Stimulated activated effector memory CD8-positive, alpha-beta T cell treated with anti-CD3 and anti-CD28 coated beads, Interleukin-12 subunit alpha, Interleukin-12 subunit beta, amount 100 ng/mL, for 72 hours (primary cell): ENCODE results near the gene ZNF609.
"Not testable (repeated sequence)": the region's sequence is repeated elsewhere in the genome, so short reads cannot be mapped to it uniquely, and the experiment has no call there.

ENCODE experiments used
- ATAC-seq: fragments of 150-1000 bp; cut with Tn5 transposase; 2 replicates; pipeline ENCODE4 v1.10.0; 2021
- DNase-seq, 2 donors: peaks; one replicate each; pipeline ENCODE4 v3.0.0; 2021 to 2022; ENCODE audit warnings: low spot score in 2 of 2
- H3K27ac Mint-ChIP-seq: one replicate; pipeline ENCODE4 v1.8.0; 2022; ENCODE audit warnings: mild to moderate bottlenecking, mixed read lengths
- H3K36me3 Mint-ChIP-seq: one replicate; pipeline ENCODE4 v1.8.0; 2022; ENCODE audit warnings: mild to moderate bottlenecking, mixed read lengths
- H3K4me1 Mint-ChIP-seq: one replicate; pipeline ENCODE4 v1.8.0; 2022; ENCODE audit warnings: mixed read lengths
- H3K4me3 Mint-ChIP-seq: one replicate; pipeline ENCODE4 v1.8.0; 2022; ENCODE audit warnings: mild to moderate bottlenecking, mixed read lengths
- H3K9me3 Mint-ChIP-seq: one replicate; pipeline ENCODE4 v1.8.0; 2022; ENCODE audit warnings: mixed read lengths

ZNF609 gene

GRCh38 chr15:64640146-64640871, 179.9 kb downstream of the ZNF609 start:
- no peak overlapping the region for H3K4me3 Mint-ChIP-seq
- peaks cover 6% of the 10 kb centered on the region for H3K9me3 Mint-ChIP-seq
- peaks cover 10% of the 10 kb centered on the region for H3K36me3 Mint-ChIP-seq
- DNase-seq = no peak
- no peak for ATAC-seq
- no peak overlapping the region for H3K27ac Mint-ChIP-seq
- H3K4me1 Mint-ChIP-seq = peaks cover 50% of the 10 kb centered on the region

- Mint-ChIP-seq H3K4me3 (no peak overlapping the region), H3K36me3 (no peaks in the 10 kb centered on the region), H3K4me1 (peaks cover 27% of the 10 kb centered on the region), H3K27ac (no peak overlapping the region), H3K9me3 (no peaks in the 10 kb centered on the region)
- no peak for ATAC-seq
- DNase-seq = no peak
Observed at GRCh38 chr15:64642875-64643274, 182.5 kb downstream of the ZNF609 start.

- H3K4me3 Mint-ChIP-seq = no peak overlapping the region
- H3K4me1 Mint-ChIP-seq = peaks cover 27% of the 10 kb centered on the region
- no peaks in the 10 kb centered on the region for H3K36me3 Mint-ChIP-seq
- no peaks in the 10 kb centered on the region for H3K9me3 Mint-ChIP-seq
- ATAC-seq = no peak
- DNase-seq = no peak
- no peak overlapping the region for H3K27ac Mint-ChIP-seq
Observed at GRCh38 chr15:64643685-64644084, 183.3 kb downstream of the ZNF609 start.

GRCh38 chr15:64644811-64645210, 184.4 kb downstream of the ZNF609 start:
- peaks cover 26% of the 10 kb centered on the region for H3K4me1 Mint-ChIP-seq
- peak overlapping the region; percentile 13 for H3K27ac Mint-ChIP-seq
- not testable (repeated sequence) for H3K4me3 Mint-ChIP-seq, H3K9me3 Mint-ChIP-seq, H3K36me3 Mint-ChIP-seq, DNase-seq, ATAC-seq

GRCh38 chr15:64645995-64646394, 185.6 kb downstream of the ZNF609 start:
- Mint-ChIP-seq H3K27ac (no peak overlapping the region), H3K4me3 (no peak overlapping the region), H3K4me1 (peaks cover 14% of the 10 kb centered on the region), H3K9me3 (no peaks in the 10 kb centered on the region), H3K36me3 (no peaks in the 10 kb centered on the region)
- ATAC-seq (no peak), DNase-seq (no peak)

DNA sequence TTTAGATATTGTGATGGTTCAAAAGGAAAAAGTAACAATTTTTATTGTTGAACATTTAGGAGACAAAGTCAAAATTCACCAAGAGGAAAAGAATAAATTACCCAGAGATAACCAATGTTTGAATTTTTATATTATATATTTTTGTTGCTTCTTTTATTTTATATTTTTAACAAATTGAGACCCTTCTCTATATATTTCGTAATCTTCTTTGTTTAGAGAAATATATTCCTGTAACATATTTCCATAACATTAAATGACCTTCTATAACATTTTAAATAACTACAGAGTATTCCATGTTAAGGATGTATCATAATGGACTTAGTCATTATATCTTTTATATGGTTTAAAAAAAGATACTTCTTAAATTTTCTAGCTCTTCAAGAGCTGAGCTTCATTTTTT, 187.0 kb downstream of the ZNF609 start:
- Mint-ChIP-seq H3K9me3 (no peaks in the 10 kb centered on the region), H3K4me3 (no peak overlapping the region), H3K27ac (no peak overlapping the region), H3K4me1 (peaks cover 20% of the 10 kb centered on the region), H3K36me3 (no peaks in the 10 kb centered on the region)
- DNase-seq (no peak), ATAC-seq (no peak)

- Mint-ChIP-seq H3K27ac (no peak overlapping the region), H3K36me3 (no peaks in the 10 kb centered on the region), H3K4me1 (peaks cover 14% of the 10 kb centered on the region), H3K4me3 (no peak overlapping the region), H3K9me3 (no peaks in the 10 kb centered on the region)
- no peak for ATAC-seq
- DNase-seq = no peak
Observed at GRCh38 chr15:64650552-64650951, 190.2 kb downstream of the ZNF609 start.

DNA sequence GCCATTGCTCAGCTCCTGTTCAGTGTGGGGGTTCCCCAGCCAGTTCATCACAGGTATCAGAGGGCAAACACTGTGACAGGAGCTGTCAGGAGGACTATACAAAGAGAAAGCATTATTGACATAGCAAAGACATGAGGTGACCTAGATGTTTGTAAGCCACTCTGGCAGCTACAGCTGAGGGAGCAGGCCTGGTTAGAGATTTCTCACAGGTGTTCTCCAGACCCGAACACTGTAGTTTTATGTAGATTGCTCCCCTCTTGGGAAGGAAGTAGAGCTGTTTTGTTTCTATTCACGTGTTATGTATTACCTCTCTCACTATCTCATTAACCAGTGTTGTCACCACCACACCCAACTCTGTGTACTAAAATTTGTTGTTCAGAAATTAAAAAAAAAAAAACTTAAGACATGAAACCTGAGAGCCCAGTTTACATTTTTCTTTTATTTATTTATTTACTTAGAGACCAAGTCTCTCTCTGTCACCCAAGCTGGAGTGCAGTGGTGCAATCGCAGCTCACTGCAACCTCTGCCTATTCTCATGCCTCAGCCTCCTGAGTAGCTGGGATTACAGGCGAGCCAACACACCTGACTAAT, 191.3 kb downstream of the ZNF609 start:
- Mint-ChIP-seq H3K36me3 (no peaks in the 10 kb centered on the region), H3K4me3 (peak overlapping the region; percentile 10), H3K4me1 (peaks cover 14% of the 10 kb centered on the region), H3K9me3 (no peaks in the 10 kb centered on the region), H3K27ac (peak overlapping the region; percentile 77)
- DNase-seq (peak in 1 of 2 donors; percentile 51), ATAC-seq (peak; percentile 98)

DNA sequence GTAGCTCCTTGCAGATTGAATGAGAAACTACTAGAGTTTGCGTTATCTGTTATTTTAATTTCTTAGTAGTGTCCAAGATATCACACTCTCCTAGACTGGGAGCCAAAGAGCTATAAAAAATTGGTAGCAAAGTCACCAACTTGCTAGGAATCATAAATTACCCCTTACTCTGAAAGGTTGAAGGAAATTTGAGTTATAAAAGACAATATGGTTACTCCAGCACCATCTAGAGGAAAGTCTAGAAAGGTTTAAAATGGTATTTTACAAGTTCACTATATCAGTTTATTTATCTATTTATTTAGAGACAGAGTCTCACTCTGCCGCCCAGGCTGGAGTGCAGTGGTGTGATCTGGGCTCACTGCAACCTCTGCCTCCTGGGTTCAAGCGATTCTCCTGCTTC, 193.4 kb downstream of the ZNF609 start:
- ATAC-seq = no peak
- H3K36me3 Mint-ChIP-seq = no peaks in the 10 kb centered on the region

GRCh38 chr15:64656508-64656907, 196.1 kb downstream of the ZNF609 start:
- ATAC-seq (no peak), DNase-seq (no peak)
- Mint-ChIP-seq H3K27ac (peak overlapping the region; percentile 16), H3K4me1 (peaks cover 4% of the 10 kb centered on the region), H3K4me3 (no peak overlapping the region), H3K36me3 (peaks cover 6% of the 10 kb centered on the region), H3K9me3 (no peaks in the 10 kb centered on the region)

More for the DNA sequence above, 193.4 kb downstream of the ZNF609 start:
- H3K27ac Mint-ChIP-seq = peak overlapping the region; percentile 26
- H3K4me3 Mint-ChIP-seq = no peak overlapping the region
- peaks cover 14% of the 10 kb centered on the region for H3K4me1 Mint-ChIP-seq
- DNase-seq = no peak
- H3K9me3 Mint-ChIP-seq = no peaks in the 10 kb centered on the region

- no peak overlapping the region for H3K4me3 Mint-ChIP-seq
- no peak overlapping the region for H3K27ac Mint-ChIP-seq
- DNase-seq = no peak
Observed at GRCh38 chr15:64665179-64665578, 204.8 kb downstream of the ZNF609 start.

GRCh38 chr15:64667736-64668161, 207.4 kb downstream of the ZNF609 start:
- DNase-seq (no peak), ATAC-seq (no peak)
- no peaks in the 10 kb centered on the region for H3K9me3 Mint-ChIP-seq
- peaks cover 16% of the 10 kb centered on the region for H3K36me3 Mint-ChIP-seq
- H3K27ac Mint-ChIP-seq = no peak overlapping the region
- H3K4me1 Mint-ChIP-seq = peaks cover 14% of the 10 kb centered on the region
- H3K4me3 Mint-ChIP-seq = no peak overlapping the region

More at GRCh38 chr15:64665179-64665578, 204.8 kb downstream of the ZNF609 start:
- Mint-ChIP-seq H3K36me3 (peaks cover 14% of the 10 kb centered on the region), H3K9me3 (no peaks in the 10 kb centered on the region), H3K4me1 (peaks cover 14% of the 10 kb centered on the region)
- ATAC-seq = no peak

DNA sequence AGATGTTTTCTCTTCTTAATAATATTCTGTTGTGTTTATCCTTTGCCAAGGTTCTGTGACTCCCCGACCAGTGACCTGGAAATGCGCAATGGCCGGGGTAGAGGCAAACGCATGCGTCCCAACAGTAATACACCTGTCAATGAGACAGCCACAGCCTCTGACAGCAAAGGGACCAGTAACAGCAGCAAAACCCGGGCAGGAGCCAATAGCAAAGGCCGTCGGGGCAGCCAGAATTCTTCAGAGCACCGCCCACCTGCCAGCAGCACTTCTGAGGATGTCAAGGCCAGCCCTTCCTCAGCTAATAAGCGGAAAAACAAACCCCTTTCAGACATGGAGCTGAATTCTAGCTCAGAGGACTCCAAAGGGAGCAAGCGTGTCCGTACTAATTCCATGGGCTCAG, 213.5 kb downstream of the ZNF609 start:
- no peak for ATAC-seq
- H3K4me3 Mint-ChIP-seq = no peak overlapping the region
- no peaks in the 10 kb centered on the region for H3K9me3 Mint-ChIP-seq
- peaks cover 63% of the 10 kb centered on the region for H3K36me3 Mint-ChIP-seq
- H3K4me1 Mint-ChIP-seq = no peaks in the 10 kb centered on the region
- no peak for DNase-seq
- peak overlapping the region; percentile 26 for H3K27ac Mint-ChIP-seq

GRCh38 chr15:64678126-64678819, 217.9 kb downstream of the ZNF609 start:
- H3K9me3 Mint-ChIP-seq = no peaks in the 10 kb centered on the region
- peaks cover 90% of the 10 kb centered on the region for H3K36me3 Mint-ChIP-seq
- no peaks in the 10 kb centered on the region for H3K4me1 Mint-ChIP-seq
- ATAC-seq (no peak), DNase-seq (no peak)
- H3K4me3 Mint-ChIP-seq = no peak overlapping the region
- peak overlapping the region; percentile 3 for H3K27ac Mint-ChIP-seq

DNA sequence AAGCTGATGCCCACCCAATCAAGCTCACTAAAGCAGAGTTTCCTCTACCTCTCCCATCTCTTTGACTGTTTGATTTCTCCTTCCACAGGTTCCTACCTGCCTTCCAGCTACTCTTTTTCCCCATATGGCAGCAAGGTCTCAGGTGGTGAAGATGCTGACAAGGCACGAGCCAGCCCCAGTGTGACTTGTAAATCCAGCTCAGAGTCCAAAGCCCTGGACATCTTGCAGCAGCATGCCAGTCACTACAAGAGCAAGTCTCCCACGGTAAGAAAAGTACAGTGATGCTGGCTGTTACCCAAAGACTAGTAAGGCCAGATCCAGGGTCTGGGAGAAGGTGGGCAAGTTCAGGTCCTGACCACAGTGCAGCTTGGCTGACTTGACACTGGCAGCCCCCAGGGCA, 219.7 kb downstream of the ZNF609 start:
- Mint-ChIP-seq H3K27ac (no peak overlapping the region), H3K4me1 (no peaks in the 10 kb centered on the region), H3K9me3 (no peaks in the 10 kb centered on the region), H3K4me3 (no peak overlapping the region), H3K36me3 (peaks cover 81% of the 10 kb centered on the region)
- ATAC-seq (no peak), DNase-seq (no peak)
